HUES48 (cell line): Measurements from ENCODE around the gene OTUB1.
A peak's percentile ranks its signal among the peaks of the same experiment; 100 is the strongest.

Source experiments
- H3K27ac ChIP-seq: one replicate; pipeline ENCODE4 v1.7.0; 2013; ENCODE audit warnings: low read depth, low read length, inconsistent platforms
- H3K27me3 ChIP-seq: 2 replicates; pipeline ENCODE4 v1.6.1; 2013; ENCODE audit warnings: mild to moderate bottlenecking, low read length; ENCODE audit not compliant: control insufficient read depth, insufficient read depth
- H3K36me3 ChIP-seq: 2 replicates; pipeline ENCODE4 v1.6.1; 2013; ENCODE audit warnings: low read length; ENCODE audit not compliant: control insufficient read depth, insufficient read depth
- H3K4me1 ChIP-seq: 2 replicates; pipeline ENCODE4 v1.6.1; 2013; ENCODE audit warnings: mild to moderate bottlenecking, low read length; ENCODE audit not compliant: control insufficient read depth, insufficient read depth
- H3K4me3 ChIP-seq: 2 replicates; pipeline ENCODE4 v1.5.1; 2013; ENCODE audit warnings: mild to moderate bottlenecking, low read depth, low read length
- H3K9ac ChIP-seq: 2 replicates; pipeline ENCODE4 v1.6.1; 2013; ENCODE audit warnings: mild to moderate bottlenecking, low read depth, low read length, moderate library complexity
- H3K9me3 ChIP-seq: 2 replicates; pipeline ENCODE4 v1.6.1; 2013; ENCODE audit warnings: low read length; ENCODE audit not compliant: control insufficient read depth, insufficient read depth

The OTUB1 gene

DNA sequence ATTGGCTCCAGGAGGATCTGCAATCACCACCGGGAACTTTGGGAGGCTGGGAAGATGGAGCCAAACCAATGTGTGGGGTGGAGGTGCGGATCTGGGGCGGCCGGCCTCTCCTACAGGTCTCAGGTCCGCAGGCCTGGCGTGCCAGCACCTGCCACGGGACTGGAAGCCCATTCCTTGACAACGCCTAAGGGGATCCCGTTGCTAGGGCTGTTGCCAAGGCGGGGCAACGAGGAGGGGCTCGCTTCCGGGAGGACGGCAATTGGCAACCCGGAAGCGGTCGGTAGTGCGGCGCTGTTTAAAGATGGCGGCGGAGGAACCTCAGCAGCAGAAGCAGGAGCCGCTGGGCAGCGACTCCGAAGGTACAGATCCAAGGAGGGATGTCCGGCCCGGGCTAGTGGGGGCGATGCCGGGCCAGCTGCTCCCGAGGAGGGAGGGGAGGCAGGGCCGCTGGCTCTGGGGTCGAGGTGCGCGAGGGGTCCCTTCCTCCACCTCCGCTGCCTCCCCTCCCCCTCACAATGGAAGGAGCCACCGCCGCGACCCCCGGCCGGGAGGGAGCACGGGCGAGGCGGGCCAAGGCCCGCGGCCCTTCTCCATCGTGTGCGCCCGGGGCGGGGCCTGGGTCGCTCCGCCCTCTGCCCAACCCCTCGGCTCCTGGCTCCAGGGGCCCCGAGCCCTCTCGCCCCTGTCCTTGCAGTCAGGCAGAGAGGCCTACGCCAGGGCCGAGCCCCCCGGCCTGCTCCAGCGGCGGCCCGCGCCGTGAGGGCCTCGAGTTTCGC, at the start of gene OTUB1:
OTUB1 (plus strand) TSS at position 283 of the 776 bp plus-strand sequence; CDS start at position 302, 19 bp downstream.
- Histone ChIP-seq H3K27ac (peak within 1 kb of the TSS; percentile 99), H3K9me3 (no peaks in the 10 kb centered on the region), H3K36me3 (peaks cover 36% of the 10 kb centered on the region), H3K4me1 (peaks cover 19% of the 10 kb centered on the region), H3K9ac (peak within 1 kb of the TSS; percentile 98), H3K4me3 (peak within 1 kb of the TSS; percentile 99), H3K27me3 (no peaks in the 10 kb centered on the region)

GRCh38 chr11:63937713-63938478, 48.3 kb upstream of the OTUB1 start:
- peak overlapping the region; percentile 89 for H3K27ac ChIP-seq
- H3K4me3 ChIP-seq = peak overlapping the region; percentile 86
- H3K4me1 ChIP-seq = no peaks in the 10 kb centered on the region
- peaks cover 5% of the 10 kb centered on the region for H3K36me3 ChIP-seq
- no peak overlapping the region for H3K9ac ChIP-seq
- no peaks in the 10 kb centered on the region for H3K9me3 ChIP-seq
- H3K27me3 ChIP-seq = no peaks in the 10 kb centered on the region

- Histone ChIP-seq H3K36me3 (peaks cover 8% of the 10 kb centered on the region), H3K4me3 (peak within 1 kb of the TSS; percentile 86), H3K27ac (peak within 1 kb of the TSS; percentile 96), H3K27me3 (no peaks in the 10 kb centered on the region), H3K9ac (peak within 1 kb of the TSS; percentile 93), H3K4me1 (no peaks in the 10 kb centered on the region), H3K9me3 (no peaks in the 10 kb centered on the region)
Observed at GRCh38 chr11:63938479-63939396, 47.5 kb upstream of the OTUB1 start, which contains the start of gene NAA40. TSS of gene NAA40 (plus strand) at chr11:63939002. CDS start at chr11:63939097, 95 bp downstream.

GRCh38 chr11:63939397-63939891, 46.8 kb upstream of the OTUB1 start:
- Histone ChIP-seq H3K27ac (peak overlapping the region; percentile 96), H3K27me3 (no peaks in the 10 kb centered on the region), H3K9me3 (no peaks in the 10 kb centered on the region), H3K36me3 (peaks cover 8% of the 10 kb centered on the region), H3K9ac (peak overlapping the region; percentile 37; the same call in 1 of the 2 replicates), H3K4me3 (peak overlapping the region; percentile 83), H3K4me1 (no peaks in the 10 kb centered on the region)

DNA sequence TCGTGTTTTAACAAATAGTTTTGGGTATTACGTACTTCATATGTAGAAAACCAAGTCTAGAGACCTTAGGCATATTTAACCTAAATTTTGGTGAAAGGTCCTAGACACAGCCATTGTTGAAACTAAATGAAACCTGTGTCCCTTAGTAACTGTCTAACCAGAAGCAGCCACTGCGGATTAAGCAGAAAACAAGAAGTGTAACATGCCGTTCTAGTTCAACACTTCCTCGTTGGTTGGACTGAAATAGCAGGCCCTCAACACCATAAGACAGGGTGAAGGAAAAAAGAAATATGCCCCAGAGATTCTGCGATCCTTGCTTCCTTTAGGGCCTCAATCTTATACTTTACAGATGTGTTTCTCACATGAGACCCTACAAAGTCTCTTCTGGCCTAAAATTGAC, 45.5 kb upstream of the OTUB1 start:
- Histone ChIP-seq H3K4me3 (no peak overlapping the region), H3K27ac (no peak overlapping the region), H3K36me3 (peaks cover 11% of the 10 kb centered on the region), H3K4me1 (no peaks in the 10 kb centered on the region), H3K9ac (no peak overlapping the region), H3K9me3 (no peaks in the 10 kb centered on the region), H3K27me3 (no peaks in the 10 kb centered on the region)

DNA sequence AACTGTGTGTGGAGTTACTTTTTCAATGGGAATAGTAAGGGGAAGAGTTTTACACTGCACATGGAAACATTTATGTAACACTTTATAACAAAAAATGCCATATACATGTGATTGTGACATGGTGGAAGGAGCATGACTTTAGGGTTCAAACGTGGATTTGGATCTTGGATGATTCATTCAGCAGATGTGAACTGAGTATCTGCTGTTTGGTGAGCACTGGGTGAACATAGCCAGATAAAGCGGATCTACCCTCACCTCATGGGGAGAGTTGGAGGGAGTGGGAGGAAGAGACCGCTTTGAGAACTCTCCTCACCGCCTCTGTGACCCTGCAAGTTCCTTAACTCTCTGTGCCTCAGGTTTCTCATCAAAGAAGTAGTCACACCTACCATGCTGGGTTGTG, 44.3 kb upstream of the OTUB1 start:
- Histone ChIP-seq H3K27me3 (no peaks in the 10 kb centered on the region), H3K4me1 (no peaks in the 10 kb centered on the region), H3K27ac (no peak overlapping the region), H3K36me3 (peaks cover 22% of the 10 kb centered on the region), H3K4me3 (no peak overlapping the region), H3K9ac (no peak overlapping the region), H3K9me3 (no peaks in the 10 kb centered on the region)

DNA sequence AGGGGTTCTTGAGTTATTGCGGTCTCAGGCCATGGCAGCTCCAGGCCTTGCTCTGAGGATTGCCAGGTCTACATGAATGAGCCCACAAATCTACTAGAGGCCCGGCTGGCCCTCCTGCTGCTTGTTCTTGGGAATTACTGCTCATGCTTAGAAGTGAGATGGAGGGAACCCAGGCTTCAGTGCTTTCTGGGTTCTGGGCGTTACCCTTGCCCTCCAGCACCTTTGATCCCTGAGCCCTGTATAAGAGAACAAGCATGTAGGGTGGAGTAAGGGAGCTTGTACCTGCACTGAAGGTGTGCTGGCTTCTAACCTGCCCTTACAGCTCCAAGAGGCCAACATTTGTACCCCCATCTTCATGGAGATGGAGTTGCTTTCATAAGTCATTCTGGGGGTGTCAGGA, 43.4 kb upstream of the OTUB1 start:
- Histone ChIP-seq H3K9me3 (no peaks in the 10 kb centered on the region), H3K27ac (no peak overlapping the region), H3K36me3 (peaks cover 27% of the 10 kb centered on the region), H3K27me3 (no peaks in the 10 kb centered on the region), H3K9ac (no peak overlapping the region), H3K4me3 (no peak overlapping the region), H3K4me1 (no peaks in the 10 kb centered on the region)

- Histone ChIP-seq H3K27me3 (no peaks in the 10 kb centered on the region), H3K9ac (no peak overlapping the region), H3K36me3 (peaks cover 37% of the 10 kb centered on the region), H3K27ac (no peak overlapping the region), H3K9me3 (no peaks in the 10 kb centered on the region), H3K4me1 (no peaks in the 10 kb centered on the region), H3K4me3 (no peak overlapping the region)
Observed at GRCh38 chr11:63944987-63945386, 41.3 kb upstream of the OTUB1 start.

- Histone ChIP-seq H3K27me3 (no peaks in the 10 kb centered on the region), H3K4me3 (no peak overlapping the region), H3K9ac (no peak overlapping the region), H3K36me3 (peaks cover 37% of the 10 kb centered on the region), H3K9me3 (no peaks in the 10 kb centered on the region), H3K4me1 (no peaks in the 10 kb centered on the region), H3K27ac (no peak overlapping the region)
Observed at GRCh38 chr11:63945477-63946163, 40.6 kb upstream of the OTUB1 start.
